22Rv1 (cell line): Measurements from ENCODE around the gene MAML1.

Source experiments
- CTCF ChIP-seq: fragments of 450-650 bp; IDR thresholded peaks from 2 replicates; pipeline ENCODE4 v1.5.1; 2017; ENCODE audit warnings: mild to moderate bottlenecking
- ZFX ChIP-seq: fragments of 450-650 bp; IDR thresholded peaks from 2 replicates; pipeline ENCODE4 v1.6.1; 2017; ENCODE audit warnings: antibody characterized with exemption, borderline replicate concordance

GRCh38 chr5:179734536-179735164, 2.0 kb downstream of the MAML1 start:
- TF ChIP-seq CTCF = no peak
- no peak for TF ChIP-seq ZFX
